OCI-LY7 (cell line): ENCODE measurements around the gene CMTM4. TPM values are rescaled to one million over a fixed set of nuclear protein-coding genes. Genes with fewer than 3 reads are reported as not detected.
A peak's percentile ranks its signal among the peaks of the same experiment; 100 is the strongest.

Experiments used
- BruUV-seq: library from RNA; stranded (reverse); fragments of 400-500 nt; replicated peaks from 2 replicates; lab custom pipeline; 2021; lab: Mats Ljungman, UMichigan
- CTCF ChIA-PET: fragments of 300-600 bp; sonication (Branson Sonifier 250); formaldehyde crosslinking; loops from one replicate; lab custom pipeline; 2022; ENCODE audit warnings: antibody characterized with exemption; ENCODE audit not compliant: unreplicated experiment; lab: Charles Lee
- POLR2A ChIA-PET: fragments of 300-600 bp; sonication (Branson Sonifier 250); formaldehyde crosslinking; loops from one replicate; lab custom pipeline; 2022; ENCODE audit warnings: antibody characterized with exemption; lab: Charles Lee
- DNase-seq: peaks from one replicate; pipeline ENCODE4 v3.0.0-alpha.2; 2015; ENCODE audit warnings: low spot score
- H2AFZ ChIP-seq: fragments of 200-600 bp; sonication (generic), shearing (Covaris generic); 2 replicates; pipeline ENCODE4 v1.6.1; 2014; ENCODE audit warnings: mild to moderate bottlenecking, antibody characterized with exemption, low read length, moderate library complexity
- H3K27ac ChIP-seq: fragments of 200-600 bp; sonication (generic); 2 replicates; pipeline ENCODE4 v1.5.1; 2014; ENCODE audit warnings: mixed run types, low read depth, mild to moderate bottlenecking, moderate library complexity, low read length, inconsistent platforms; ENCODE audit not compliant: poor library complexity, severe bottlenecking
- H3K36me3 ChIP-seq: fragments of 200-600 bp; sonication (generic); 2 replicates; pipeline ENCODE4 v1.6.1; 2014; ENCODE audit warnings: mild to moderate bottlenecking, antibody characterized with exemption, low read length, moderate library complexity, mixed read lengths; ENCODE audit not compliant: insufficient read depth
- H3K4me1 ChIP-seq: fragments of 200-600 bp; sonication (generic); 2 replicates; pipeline ENCODE4 v1.5.1; 2014; ENCODE audit warnings: mild to moderate bottlenecking, low read length; ENCODE audit not compliant: insufficient read depth, poor library complexity, severe bottlenecking
- H3K4me2 ChIP-seq: fragments of 200-600 bp; sonication (generic); 2 replicates; pipeline ENCODE4 v1.6.1; 2014; ENCODE audit warnings: mild to moderate bottlenecking, low read length
- H3K4me3 ChIP-seq: fragments of 200-600 bp; sonication (generic); 2 replicates; pipeline ENCODE4 v1.5.1; 2014; ENCODE audit warnings: mild to moderate bottlenecking, low read depth, low read length; ENCODE audit not compliant: poor library complexity, severe bottlenecking
- H3K79me2 ChIP-seq: fragments of 200-600 bp; sonication (generic); 2 replicates; pipeline ENCODE4 v1.6.1; 2016; ENCODE audit warnings: low read depth, mild to moderate bottlenecking, low read length, moderate library complexity, mixed read lengths; ENCODE audit not compliant: insufficient read depth
- H3K9me2 ChIP-seq: fragments of 200-600 bp; sonication (generic); 2 replicates; pipeline ENCODE4 v1.6.1; 2016; ENCODE audit warnings: mild to moderate bottlenecking, low read length, mixed read lengths; ENCODE audit not compliant: insufficient read depth
- H3K9me3 ChIP-seq: fragments of 200-600 bp; sonication (generic); 2 replicates; pipeline ENCODE4 v1.6.1; 2014; ENCODE audit warnings: mild to moderate bottlenecking, mixed run types, low read length, mixed read lengths
- H4K20me1 ChIP-seq: fragments of 200-600 bp; sonication (generic); 2 replicates; pipeline ENCODE4 v1.6.1; 2014; ENCODE audit warnings: mild to moderate bottlenecking, antibody characterized with exemption, low read length, moderate library complexity, mixed read lengths; ENCODE audit not compliant: insufficient read depth
- EZH2phosphoT487 ChIP-seq: fragments of 200-600 bp; sonication (generic); IDR thresholded peaks from 2 replicates; pipeline ENCODE4 v1.6.1; 2018; ENCODE audit warnings: low read depth, borderline replicate concordance, mild to moderate bottlenecking, mixed run types, antibody characterized with exemption, low read length, moderate library complexity, mixed read lengths
- intact Hi-C: fragments of 100-400 bp; cut with micrococcal nuclease; formaldehyde crosslinking; loops from one replicate; pipeline ENCODE4 v1.10.0; 2022; ENCODE audit not compliant: unreplicated experiment
- total RNA-seq, 2 experiments: library from RNA; depleted of rRNA in 1 of 2; stranded (reverse); fragments of >200 nt in 1 of 2; shearing (Covaris generic) in 1 of 2; gene quantifications; 2 replicates each; pipeline ENCODE4 v1.2.3, GENCODE V29; 2014 to 2022
- TF ChIP-seq, protein P1 (sequence below): fragments of 200-600 bp; sonication (generic); conservative IDR thresholded peaks from 2 replicates; pipeline ENCODE4 v1.5.1; 2014; ENCODE audit warnings: mild to moderate bottlenecking, antibody characterized with exemption, low read length, moderate library complexity, mixed read lengths

The CMTM4 gene
- total RNA-seq, 2 experiments from 2014 or later, result 0.03 to 1.3 TPM

DNA sequence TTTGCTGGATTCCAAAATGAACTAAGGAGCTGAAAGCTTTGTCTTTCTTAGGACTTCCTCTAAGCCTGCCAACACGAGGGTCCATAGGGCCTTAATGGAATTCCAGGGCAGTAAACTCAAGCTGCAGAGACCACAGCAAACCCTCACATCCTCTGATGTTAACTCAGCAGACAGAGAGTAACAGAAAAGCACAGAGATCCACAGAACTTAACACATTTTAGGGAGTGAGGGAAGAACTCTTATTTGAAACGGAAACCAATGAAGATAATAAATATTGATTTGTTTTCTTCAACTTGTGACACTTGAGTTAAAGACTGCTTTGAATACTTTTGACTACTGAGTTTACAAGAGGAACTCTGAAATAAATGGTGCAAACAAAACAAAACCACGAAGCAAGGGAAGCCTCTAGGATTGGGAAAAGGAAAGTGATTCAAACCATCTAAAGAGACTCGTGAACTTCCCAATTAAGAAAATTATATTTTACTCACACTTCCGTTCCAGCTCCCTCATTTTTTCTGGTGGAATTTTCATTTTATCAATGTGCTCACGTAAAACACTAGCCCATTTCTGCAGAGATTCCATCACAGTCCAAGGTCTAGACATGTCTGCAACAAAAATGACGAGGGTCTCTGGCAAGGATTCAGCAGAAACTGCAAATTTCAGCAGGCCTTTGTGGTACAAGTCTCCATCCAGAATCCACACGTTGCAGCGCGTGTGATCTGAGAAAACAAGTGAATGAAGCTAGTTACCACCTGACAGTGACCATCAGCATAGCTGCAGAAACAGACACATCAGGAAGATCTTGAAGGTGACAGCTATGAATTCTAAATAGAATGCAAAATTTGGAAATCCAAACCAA lies 45.6 kb upstream of the CMTM4 start:
- ChIA-PET CTCF (interaction anchor here (0.9 kb wide), 1 partner anchor 20 kb away, joined by 4 read pairs; no protein-coding TSS in a partner anchor), POLR2A (interaction anchor here (0.6 to 1.5 kb wide), 6 partner anchors 9 to 185 kb away, joined by 3 to 7 read pairs (median 3); partner anchors contain the start of gene DYNC1LI2)
- peaks cover 96% of the 10 kb centered on the region for H3K36me3 ChIP-seq
- no peak overlapping the region for H3K4me2 ChIP-seq
- DNase-seq, result no peak
- H3K4me3 ChIP-seq, result no peak overlapping the region
- H4K20me1 ChIP-seq, result peaks cover 4% of the 10 kb centered on the region
- H3K4me1 ChIP-seq, result no peaks in the 10 kb centered on the region
- no peaks in the 10 kb centered on the region for H3K9me2 ChIP-seq
- TSS peak; percentile 44 for BruUV-seq
- intact Hi-C loops, result no loop called here
- TF ChIP-seq, protein P1, sequence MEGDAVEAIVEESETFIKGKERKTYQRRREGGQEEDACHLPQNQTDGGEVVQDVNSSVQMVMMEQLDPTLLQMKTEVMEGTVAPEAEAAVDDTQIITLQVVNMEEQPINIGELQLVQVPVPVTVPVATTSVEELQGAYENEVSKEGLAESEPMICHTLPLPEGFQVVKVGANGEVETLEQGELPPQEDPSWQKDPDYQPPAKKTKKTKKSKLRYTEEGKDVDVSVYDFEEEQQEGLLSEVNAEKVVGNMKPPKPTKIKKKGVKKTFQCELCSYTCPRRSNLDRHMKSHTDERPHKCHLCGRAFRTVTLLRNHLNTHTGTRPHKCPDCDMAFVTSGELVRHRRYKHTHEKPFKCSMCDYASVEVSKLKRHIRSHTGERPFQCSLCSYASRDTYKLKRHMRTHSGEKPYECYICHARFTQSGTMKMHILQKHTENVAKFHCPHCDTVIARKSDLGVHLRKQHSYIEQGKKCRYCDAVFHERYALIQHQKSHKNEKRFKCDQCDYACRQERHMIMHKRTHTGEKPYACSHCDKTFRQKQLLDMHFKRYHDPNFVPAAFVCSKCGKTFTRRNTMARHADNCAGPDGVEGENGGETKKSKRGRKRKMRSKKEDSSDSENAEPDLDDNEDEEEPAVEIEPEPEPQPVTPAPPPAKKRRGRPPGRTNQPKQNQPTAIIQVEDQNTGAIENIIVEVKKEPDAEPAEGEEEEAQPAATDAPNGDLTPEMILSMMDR, result no peak
- TF ChIP-seq EZH2phosphoT487, result no peak
- no peak overlapping the region for H3K27ac ChIP-seq
- no peak overlapping the region for H2AFZ ChIP-seq
- peaks cover 12% of the 10 kb centered on the region for H3K79me2 ChIP-seq
- H3K9me3 ChIP-seq, result no peaks in the 10 kb centered on the region

GRCh38 chr16:66741169-66741900 lies 44.8 kb upstream of the CMTM4 start:
- Histone ChIP-seq H2AFZ (no peak overlapping the region), H3K9me2 (no peaks in the 10 kb centered on the region), H3K4me3 (no peak overlapping the region), H3K79me2 (peaks cover 12% of the 10 kb centered on the region), H3K4me1 (no peaks in the 10 kb centered on the region), H3K27ac (no peak overlapping the region), H3K4me2 (no peak overlapping the region), H4K20me1 (peaks cover 4% of the 10 kb centered on the region), H3K36me3 (peaks cover 96% of the 10 kb centered on the region), H3K9me3 (no peaks in the 10 kb centered on the region)
- intact Hi-C loops, result no loop called here
- CTCF ChIA-PET, result no interaction called here
- BruUV-seq, result no TSS peak
- no peak for DNase-seq
- POLR2A ChIA-PET, result interaction anchor here (0.6 to 1.2 kb wide), 5 partner anchors 23 to 186 kb away, joined by 3 to 7 read pairs (median 3); no protein-coding TSS in a partner anchor
- TF ChIP-seq EZH2phosphoT487, result no peak
- TF ChIP-seq, protein P1, result no peak
